HG03575 (cell line): Measurements from ENCODE around the gene CORIN.
"Not testable (repeated sequence)": the region's sequence is repeated elsewhere in the genome, so short reads cannot be mapped to it uniquely, and the experiment has no call there.

Experiments used
- ATAC-seq: cut with Tn5 transposase; IDR thresholded peaks from one replicate; pipeline ENCODE4 v1.9.1; 2021; ENCODE audit not compliant: unreplicated experiment, insufficient number of reproducible peaks, low FRiP score; ENCODE audit errors: extremely low read depth

CORIN gene

DNA sequence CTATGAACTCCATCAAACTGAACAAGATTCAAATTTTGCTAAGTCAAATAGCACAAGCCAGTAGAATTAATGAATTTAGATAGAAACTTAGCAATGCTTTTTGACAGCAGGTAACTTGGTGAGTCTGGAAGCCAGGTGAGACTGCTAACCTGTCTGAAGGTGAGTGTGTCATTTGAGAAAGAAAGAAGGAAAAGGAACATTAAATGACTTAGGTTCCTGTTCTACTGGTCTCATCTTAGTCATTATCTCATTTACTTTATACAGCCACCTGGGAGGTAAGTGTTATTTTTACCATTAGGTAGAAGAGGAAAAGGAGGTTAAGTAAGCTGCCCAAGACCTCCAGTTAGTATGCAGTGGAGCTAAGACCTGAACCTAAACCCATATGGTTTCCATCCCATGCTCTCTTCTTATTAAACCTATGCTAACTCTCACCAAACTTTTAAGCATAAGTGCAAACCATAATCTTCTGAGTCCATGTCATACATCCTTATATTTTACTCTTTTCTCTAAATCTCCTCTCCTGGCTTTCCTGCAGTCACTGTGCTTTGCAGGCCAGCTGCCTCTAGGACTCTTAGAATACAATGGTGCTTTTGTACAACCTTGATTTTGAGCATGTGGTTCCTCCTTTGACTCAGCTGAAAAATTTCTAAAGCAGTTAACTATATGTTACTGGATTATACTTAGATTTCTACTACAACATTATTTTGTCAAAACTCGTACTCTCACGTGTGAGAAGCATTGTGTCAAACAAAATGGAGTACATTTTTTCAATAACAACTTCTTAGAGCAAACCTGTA, 284.3 kb downstream of the CORIN start:
- ATAC-seq, result no peak

DNA sequence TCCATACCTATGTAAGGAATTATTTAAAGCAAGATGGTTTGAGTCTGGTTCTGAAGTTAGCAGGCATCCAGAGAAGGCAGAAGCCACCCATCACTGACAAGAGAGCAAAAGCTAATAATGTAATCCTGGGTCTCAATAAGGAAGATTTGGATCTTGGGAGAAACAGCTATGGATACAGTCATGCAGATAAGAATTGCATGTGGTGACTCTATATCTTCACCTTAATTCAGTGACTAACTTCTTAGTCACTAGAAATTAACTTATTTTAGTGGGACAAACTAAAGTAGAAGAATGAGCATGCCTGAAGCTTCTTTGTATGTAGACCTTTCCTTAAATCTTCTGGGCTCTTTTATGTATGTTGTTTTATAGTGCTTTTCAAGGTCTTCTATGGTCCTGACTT, 286.2 kb downstream of the CORIN start:
- ATAC-seq, result no peak

DNA sequence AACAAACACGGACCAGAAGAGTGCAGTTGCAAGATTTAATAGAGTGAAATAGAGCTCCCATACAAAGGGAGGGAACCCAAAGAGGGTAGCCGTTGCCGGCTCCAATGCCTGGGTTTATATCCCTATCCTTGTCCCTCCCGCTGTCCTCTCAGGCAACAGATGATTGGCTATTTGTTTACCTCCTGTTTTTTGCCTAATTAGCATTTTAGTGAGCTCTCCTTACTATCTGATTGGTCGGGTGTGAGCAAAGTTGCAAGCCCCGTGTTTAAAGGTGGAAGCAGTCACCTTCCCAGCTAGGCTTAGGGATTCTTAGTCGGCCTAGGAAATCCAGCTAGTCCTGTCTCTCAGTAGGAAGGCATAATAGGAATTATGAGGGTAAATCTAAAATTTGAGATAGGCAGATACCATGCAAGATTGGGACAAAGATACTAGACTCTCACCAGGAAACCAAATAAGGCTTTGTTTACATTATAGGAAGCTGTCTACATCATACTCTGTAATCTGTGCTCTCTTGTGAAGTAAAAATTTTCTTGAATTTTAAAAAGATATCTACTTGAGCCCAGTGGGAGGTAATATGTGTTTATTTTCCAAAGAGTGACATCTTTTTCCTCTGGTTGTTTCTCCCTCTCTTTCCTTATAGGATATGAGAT, 286.8 kb downstream of the CORIN start:
- ATAC-seq, result no peak

DNA sequence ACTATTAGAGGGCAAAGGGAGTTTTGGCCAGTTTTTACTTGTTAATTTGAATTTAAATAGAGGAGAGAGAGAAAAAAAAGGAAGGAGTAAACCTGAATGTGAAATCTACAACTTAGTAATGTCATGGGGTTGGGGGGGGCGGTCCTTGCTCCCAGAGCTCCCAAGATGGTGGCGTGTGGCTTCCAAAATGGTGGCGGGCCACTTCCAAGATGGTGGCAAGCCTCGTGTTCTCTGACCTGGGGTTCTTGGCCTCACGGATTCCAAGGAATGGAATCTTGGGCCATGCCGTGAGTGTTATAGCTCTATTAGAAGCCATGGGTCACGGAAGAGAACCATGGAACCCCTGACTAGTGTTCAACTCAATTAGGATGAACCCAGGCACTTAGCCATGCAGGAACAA, 287.5 kb downstream of the CORIN start:
- ATAC-seq, result not testable (repeated sequence)
